Psoas muscle (tissue), 8 donors: ENCODE measurements around the gene ACOT11. TPM values are rescaled to one million over a fixed set of nuclear protein-coding genes. Genes with fewer than 3 reads are reported as not detected.

ENCODE experiments used
- ATAC-seq, 4 donors: fragments of 200-7000 bp; cut with Tn5 transposase; one replicate each; pipeline ENCODE4 v1.9.1; 2020; ENCODE audit warnings: moderate library complexity in 3 of 4, mild to moderate bottlenecking in 2 of 4
- DNase-seq, 2 donors: peaks; one replicate each; pipeline ENCODE4 v3.0.0-alpha.2; 2020
- H3K27ac ChIP-seq: fragments of 200-600 bp; one replicate; pipeline ENCODE4 v1.8.0; 2022
- H3K27me3 ChIP-seq, 3 donors: fragments of 200-600 bp in 1 of 3; one replicate each; pipeline versions ENCODE4 v1.6.1 to v1.8.0; 2013 to 2022; ENCODE audit warnings: low read length in 2 of 3, mild to moderate bottlenecking in 2 of 3, moderate library complexity in 1 of 3; ENCODE audit not compliant: insufficient read depth in 3 of 3
- H3K36me3 ChIP-seq, 2 donors: fragments of 200-600 bp in 1 of 2; one replicate each; pipeline versions ENCODE4 v1.6.1 to v1.8.0; 2013 to 2022; ENCODE audit warnings: low read depth in 1 of 2, mild to moderate bottlenecking in 1 of 2, moderate library complexity in 1 of 2; ENCODE audit not compliant: insufficient read depth in 1 of 2
- H3K4me1 ChIP-seq: fragments of 200-600 bp; one replicate; pipeline ENCODE4 v1.8.0; 2022
- H3K4me3 ChIP-seq: fragments of 200-600 bp; one replicate; pipeline ENCODE4 v1.8.0; 2022; ENCODE audit warnings: mild to moderate bottlenecking
- H3K9me3 ChIP-seq: fragments of 200-600 bp; one replicate; pipeline ENCODE4 v1.8.0; 2022
- WGBS, 3 donors: extraction: QIAGEN DNeasy Blood & Tissue Kit; methylation state at CpG; one replicate each; pipeline versions ENCODE4 v1.1.6 to v1.1.7; 2013; 5-methylcytosine and 5-hydroxymethylcytosine counted together
- intact Hi-C, 2 donors: fragments of 100-400 bp; cut with DNase I; formaldehyde crosslinking; loops; one replicate each; pipeline versions ENCODE4 v1.11.0 to v1.14.2; 2022
- polyA plus RNA-seq, 3 donors: library from polyadenylated mRNA; stranded (reverse); fragments of 200-250 nt; gene quantifications; one replicate each; pipeline ENCODE4 v1.2.3, GENCODE V29; 2013
- total RNA-seq, 4 donors: library from RNA; stranded (reverse); fragmentation: NEBNext Ultra II Directional in 2 of 4; extraction: Animal tissue kit (Norgen Biotek cat#: 25700) in 2 of 4; gene quantifications; one replicate each; pipeline versions ENCODE4 v1.2.1 to v1.2.4, GENCODE V29; 2021 to 2023
- TF ChIP-seq, protein P1 (sequence below): fragments of 200-600 bp; IDR thresholded peaks from one replicate; pipeline ENCODE4 v1.8.0; 2022; ENCODE audit warnings: antibody characterized with exemption
- donor health status: healthy with polysubstance abuse.
- donor health status: DM: no; HTN: no; CAD: no; lungs with moderate emphysema.
- donor health status: Bipolar disorder and iron deficiency.
- donor health status: healthy.
- donor health status: DM: yes; HTN: yes; CAD: no.
- donor health status: DM: no; HTN: no; CAD: no.
- donor health status: DM: no; HTN: no; CAD: no.
- donor health status: DM: yes; HTN: yes; CAD: no.

Gene ACOT11
- total and polyA plus RNA-seq, 7 donors, result 0.82 to 13.9 (median 2.4) TPM

DNA sequence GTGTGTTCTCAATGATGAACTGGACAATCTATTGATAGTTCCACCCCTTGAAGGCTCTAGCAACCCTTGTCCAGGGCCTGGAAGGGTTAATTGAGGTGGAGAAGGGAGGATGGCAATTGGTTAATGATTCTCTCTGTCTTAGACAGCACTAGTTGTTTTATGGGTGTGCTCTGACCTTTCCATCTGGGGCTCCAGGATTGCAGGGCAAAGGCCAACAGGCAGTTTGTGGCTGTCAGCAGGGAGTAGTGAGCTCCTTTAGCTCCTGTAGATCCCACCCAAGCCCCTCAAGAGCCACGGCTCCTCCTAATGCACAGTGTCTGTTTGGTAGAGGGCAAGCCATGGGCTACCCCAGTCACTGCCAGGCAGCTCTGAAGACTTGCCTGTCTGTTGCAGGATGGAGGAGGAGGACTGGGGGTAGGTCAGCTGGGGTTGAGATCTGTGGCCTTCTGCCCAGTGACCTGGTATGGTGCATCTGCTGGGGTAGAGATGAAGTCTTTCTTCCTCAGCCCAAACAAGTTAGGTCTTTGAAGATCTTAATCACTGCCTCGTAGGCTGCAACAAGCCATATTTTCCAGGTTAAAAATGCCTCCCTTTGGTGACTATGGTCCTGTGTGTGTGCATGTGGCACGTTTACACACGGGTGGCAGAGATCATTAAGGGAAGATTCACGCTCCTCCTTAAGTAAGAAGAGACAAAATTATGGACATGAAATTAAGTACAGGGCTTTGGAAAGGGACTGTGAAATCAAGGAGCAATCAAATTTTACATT is 101.3 kb downstream of the ACOT11 start:
- DNase-seq (no peak), ATAC-seq (no peak)
- 52 to 56% (median 53%) methylated on average over 5 of the region's 5 CpGs for WGBS, 3 donors

DNA sequence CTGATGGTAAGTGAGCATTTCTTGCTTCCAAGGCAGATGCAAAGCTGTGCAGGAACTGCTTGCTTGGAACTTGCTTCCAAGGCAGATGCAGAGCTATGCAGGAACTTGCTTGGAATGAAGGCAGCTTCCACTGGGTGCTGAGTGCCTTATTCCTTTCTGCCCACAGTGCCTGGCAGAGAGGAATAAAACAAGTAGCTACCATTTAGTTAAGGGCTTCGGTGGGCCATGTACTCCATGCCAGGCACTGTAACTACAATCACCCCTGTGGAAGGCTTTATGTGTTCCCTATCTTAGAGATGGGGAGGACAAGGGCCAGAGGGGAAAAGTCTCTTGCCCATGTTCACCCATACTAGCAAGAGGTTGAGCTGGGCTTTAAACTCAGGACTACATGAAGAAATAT is 101.9 kb downstream of the ACOT11 start:
- DNase-seq, result no peak
- Histone ChIP-seq H3K27me3 (no peaks in the 10 kb centered on the region), H3K4me1 (peaks cover 7% of the 10 kb centered on the region), H3K9me3 (no peaks in the 10 kb centered on the region), H3K27ac (no peak overlapping the region), H3K36me3 (peaks cover 0 to 18% of the 10 kb centered on the region in 2 donors), H3K4me3 (no peak overlapping the region)
- intact Hi-C loops, result no loop called here
- TF ChIP-seq, protein P1, sequence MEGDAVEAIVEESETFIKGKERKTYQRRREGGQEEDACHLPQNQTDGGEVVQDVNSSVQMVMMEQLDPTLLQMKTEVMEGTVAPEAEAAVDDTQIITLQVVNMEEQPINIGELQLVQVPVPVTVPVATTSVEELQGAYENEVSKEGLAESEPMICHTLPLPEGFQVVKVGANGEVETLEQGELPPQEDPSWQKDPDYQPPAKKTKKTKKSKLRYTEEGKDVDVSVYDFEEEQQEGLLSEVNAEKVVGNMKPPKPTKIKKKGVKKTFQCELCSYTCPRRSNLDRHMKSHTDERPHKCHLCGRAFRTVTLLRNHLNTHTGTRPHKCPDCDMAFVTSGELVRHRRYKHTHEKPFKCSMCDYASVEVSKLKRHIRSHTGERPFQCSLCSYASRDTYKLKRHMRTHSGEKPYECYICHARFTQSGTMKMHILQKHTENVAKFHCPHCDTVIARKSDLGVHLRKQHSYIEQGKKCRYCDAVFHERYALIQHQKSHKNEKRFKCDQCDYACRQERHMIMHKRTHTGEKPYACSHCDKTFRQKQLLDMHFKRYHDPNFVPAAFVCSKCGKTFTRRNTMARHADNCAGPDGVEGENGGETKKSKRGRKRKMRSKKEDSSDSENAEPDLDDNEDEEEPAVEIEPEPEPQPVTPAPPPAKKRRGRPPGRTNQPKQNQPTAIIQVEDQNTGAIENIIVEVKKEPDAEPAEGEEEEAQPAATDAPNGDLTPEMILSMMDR, result no peak
- WGBS, 3 donors, result 79 to 88% (median 86%) methylated on average over 1 of the region's 1 CpG
- no peak for ATAC-seq

More for the DNA sequence above, 101.3 kb downstream of the ACOT11 start:
- Histone ChIP-seq H3K36me3 (peaks cover 0 to 14% of the 10 kb centered on the region in 2 donors), H3K27me3 (no peaks in the 10 kb centered on the region), H3K9me3 (no peaks in the 10 kb centered on the region), H3K4me3 (no peak overlapping the region), H3K27ac (no peak overlapping the region), H3K4me1 (peaks cover 7% of the 10 kb centered on the region)
- TF ChIP-seq, protein P1, result no peak
- intact Hi-C loops, result no loop called here

DNA sequence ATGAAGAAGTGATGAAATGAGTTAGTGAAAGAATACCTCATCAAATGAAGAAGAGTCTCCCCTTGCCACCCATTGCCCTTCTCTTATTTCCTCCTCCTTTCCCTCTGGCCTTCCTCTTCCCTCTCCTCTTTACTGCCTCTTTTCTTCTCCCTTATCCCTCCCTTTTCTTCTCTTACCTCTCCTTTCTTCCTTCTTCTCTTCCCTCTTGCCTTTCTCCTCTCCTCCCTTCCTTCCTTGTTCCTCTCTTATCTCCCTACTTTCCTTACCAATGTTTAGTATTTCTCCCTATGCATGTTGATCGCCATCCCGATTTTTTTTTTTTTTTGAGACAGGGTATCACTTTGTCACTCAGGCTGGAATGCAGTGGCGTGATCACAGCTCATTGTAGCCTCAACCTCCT is 102.4 kb downstream of the ACOT11 start:
- Histone ChIP-seq H3K36me3 (peaks cover 0 to 18% of the 10 kb centered on the region in 2 donors), H3K27me3 (no peaks in the 10 kb centered on the region), H3K9me3 (no peaks in the 10 kb centered on the region), H3K4me1 (peaks cover 7% of the 10 kb centered on the region), H3K27ac (no peak overlapping the region), H3K4me3 (no peak overlapping the region)
- intact Hi-C loops, result no loop called here
- 82 to 90% (median 83%) methylated on average over 3 of the region's 3 CpGs for WGBS, 3 donors
- TF ChIP-seq, protein P1, result no peak
- DNase-seq (no peak), ATAC-seq (no peak)

DNA sequence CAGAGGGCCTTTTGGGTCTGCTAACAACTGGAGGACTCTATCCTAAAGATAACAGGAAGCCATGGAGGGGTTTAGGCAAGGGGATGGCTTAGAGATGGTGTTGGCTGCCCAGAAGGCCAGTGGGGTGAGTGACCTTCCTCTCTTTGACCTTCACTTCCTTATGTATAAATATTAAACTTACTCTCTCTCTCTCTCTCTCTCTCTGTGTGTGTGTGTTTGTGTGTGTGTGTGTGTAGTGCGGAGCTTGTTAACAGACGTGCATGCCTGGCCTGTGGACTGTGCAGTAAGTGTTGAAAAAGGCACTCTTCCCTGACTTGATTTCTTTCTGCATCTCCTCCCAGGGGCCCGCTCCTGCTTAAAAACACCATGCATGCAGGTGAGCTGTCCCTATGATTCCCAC is 103.6 kb downstream of the ACOT11 start:
- intact Hi-C loops, result no loop called here
- TF ChIP-seq, protein P1, result no peak
- no peak for DNase-seq
- no peaks in the 10 kb centered on the region for H3K4me1 ChIP-seq
- no peak for ATAC-seq
- no peak overlapping the region for H3K27ac ChIP-seq
- H3K36me3 ChIP-seq, result peaks cover 0 to 19% of the 10 kb centered on the region in 2 donors
- WGBS, 3 donors, result 71 to 90% (median 84%) methylated on average over 3 of the region's 3 CpGs
- no peaks in the 10 kb centered on the region for H3K9me3 ChIP-seq
- no peak overlapping the region for H3K4me3 ChIP-seq
- no peaks in the 10 kb centered on the region for H3K27me3 ChIP-seq

DNA sequence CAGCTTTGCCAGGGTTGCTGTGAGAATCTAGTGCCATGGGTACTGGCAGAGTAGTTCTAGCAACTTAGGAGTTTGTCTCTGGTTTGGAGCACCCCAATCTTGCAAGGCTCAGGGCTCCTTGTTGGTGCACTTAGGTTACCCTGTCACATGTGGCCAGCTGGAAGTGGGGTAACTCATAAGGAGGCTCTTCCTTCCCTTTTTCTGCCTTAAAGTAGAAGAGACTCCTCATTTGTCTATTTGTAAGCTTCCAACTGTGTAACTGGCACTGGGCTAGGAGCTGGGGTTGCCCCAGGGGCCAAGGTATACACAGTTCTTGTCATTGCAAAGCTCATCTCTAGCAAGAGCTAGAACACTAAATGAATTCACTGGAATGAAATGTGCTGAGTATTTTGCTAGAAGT is 104.1 kb downstream of the ACOT11 start:
- TF ChIP-seq, protein P1, result no peak
- intact Hi-C loops, result no loop called here
- peaks cover 0 to 24% of the 10 kb centered on the region in 2 donors for H3K36me3 ChIP-seq
- no peaks in the 10 kb centered on the region for H3K4me1 ChIP-seq
- H3K9me3 ChIP-seq, result no peaks in the 10 kb centered on the region
- H3K4me3 ChIP-seq, result no peak overlapping the region
- DNase-seq (no peak), ATAC-seq (no peak)
- no peaks in the 10 kb centered on the region for H3K27me3 ChIP-seq
- H3K27ac ChIP-seq, result no peak overlapping the region
